Nephron (organoid): Measurements from ENCODE around the gene ALG12.

Experiments
- H3K27ac Mint-ChIP-seq, 3 experiments: 2 replicates each; pipeline ENCODE4 v1.8.0; 2020; ENCODE audit warnings: mixed read lengths in 3 of 3, mild to moderate bottlenecking in 2 of 3, moderate library complexity in 1 of 3
- H3K27me3 Mint-ChIP-seq: 2 replicates; pipeline ENCODE4 v1.8.0; 2021; ENCODE audit warnings: low read depth, mild to moderate bottlenecking, moderate library complexity, mixed read lengths
- H3K36me3 Mint-ChIP-seq: 2 replicates; pipeline ENCODE4 v1.8.0; 2020; ENCODE audit warnings: low read depth, mixed read lengths
- H3K4me1 Mint-ChIP-seq: 2 replicates; pipeline ENCODE4 v1.8.0; 2020; ENCODE audit warnings: mixed read lengths
- H3K4me3 Mint-ChIP-seq, 3 experiments: 2 replicates each; pipeline ENCODE4 v1.8.0; 2020; ENCODE audit warnings: mild to moderate bottlenecking in 3 of 3, mixed read lengths in 3 of 3, moderate library complexity in 2 of 3
- H3K9me3 Mint-ChIP-seq: 2 replicates; pipeline ENCODE4 v1.8.0; 2020; ENCODE audit warnings: mixed read lengths
- TF ChIP-seq, protein P1 (sequence below), 3 experiments: fragments of 200-600 bp; sonication (generic); IDR thresholded peaks; one replicate each; pipeline ENCODE4 v1.5.0; 2021; ENCODE audit warnings: antibody characterized with exemption in 3 of 3; ENCODE audit not compliant: unreplicated experiment in 3 of 3

Gene ALG12

DNA sequence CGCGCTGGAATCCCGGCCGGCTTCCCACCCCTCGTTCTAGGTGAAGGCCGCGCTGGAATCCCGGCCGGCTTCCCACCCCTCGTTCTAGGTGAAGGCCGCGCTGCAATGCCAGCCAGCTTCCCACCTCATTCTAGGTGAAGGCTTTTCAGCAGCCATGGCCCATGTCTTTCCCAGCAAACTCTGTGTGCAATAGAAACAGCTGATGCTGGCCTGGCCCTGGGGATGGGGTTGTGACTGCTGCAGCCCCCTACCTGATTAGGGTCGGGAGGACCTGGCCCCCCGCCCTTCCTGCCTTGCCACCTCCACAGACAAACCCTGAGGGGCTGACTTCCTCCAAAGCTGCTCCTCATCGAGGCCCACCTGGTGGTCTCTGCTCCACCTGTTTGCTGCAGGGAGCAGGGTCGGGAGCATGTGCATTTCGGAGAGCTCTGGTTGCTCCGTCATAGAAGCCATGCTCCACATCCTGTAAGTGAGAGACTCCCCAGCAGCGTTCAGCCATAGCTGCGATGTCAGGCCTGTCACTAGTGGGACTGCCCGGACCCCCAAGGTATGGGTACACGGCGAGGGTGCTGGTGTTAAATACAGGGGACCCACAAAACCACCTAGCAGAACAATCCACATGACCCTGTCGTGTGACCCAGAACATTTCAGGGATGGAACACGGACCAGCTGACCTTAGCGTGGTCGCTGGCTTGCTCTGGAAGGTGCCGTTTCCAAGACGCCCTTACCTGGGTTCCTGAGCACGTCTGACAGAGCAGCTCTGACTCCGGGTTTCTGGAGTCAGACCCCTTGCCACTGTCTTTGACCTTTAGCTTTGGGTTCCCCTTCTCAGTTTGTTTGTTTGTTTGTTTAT is 61.2 kb downstream of the ALG12 start:
- TF ChIP-seq, protein P1, sequence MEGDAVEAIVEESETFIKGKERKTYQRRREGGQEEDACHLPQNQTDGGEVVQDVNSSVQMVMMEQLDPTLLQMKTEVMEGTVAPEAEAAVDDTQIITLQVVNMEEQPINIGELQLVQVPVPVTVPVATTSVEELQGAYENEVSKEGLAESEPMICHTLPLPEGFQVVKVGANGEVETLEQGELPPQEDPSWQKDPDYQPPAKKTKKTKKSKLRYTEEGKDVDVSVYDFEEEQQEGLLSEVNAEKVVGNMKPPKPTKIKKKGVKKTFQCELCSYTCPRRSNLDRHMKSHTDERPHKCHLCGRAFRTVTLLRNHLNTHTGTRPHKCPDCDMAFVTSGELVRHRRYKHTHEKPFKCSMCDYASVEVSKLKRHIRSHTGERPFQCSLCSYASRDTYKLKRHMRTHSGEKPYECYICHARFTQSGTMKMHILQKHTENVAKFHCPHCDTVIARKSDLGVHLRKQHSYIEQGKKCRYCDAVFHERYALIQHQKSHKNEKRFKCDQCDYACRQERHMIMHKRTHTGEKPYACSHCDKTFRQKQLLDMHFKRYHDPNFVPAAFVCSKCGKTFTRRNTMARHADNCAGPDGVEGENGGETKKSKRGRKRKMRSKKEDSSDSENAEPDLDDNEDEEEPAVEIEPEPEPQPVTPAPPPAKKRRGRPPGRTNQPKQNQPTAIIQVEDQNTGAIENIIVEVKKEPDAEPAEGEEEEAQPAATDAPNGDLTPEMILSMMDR (IDR thresholded peaks at IDR 0.05; ENCODE audit: unreplicated experiment in 3 of 3): no peak
- no peak overlapping the region for H3K27ac Mint-ChIP-seq
- peaks cover 13% of the 10 kb centered on the region for H3K36me3 Mint-ChIP-seq
- no peaks in the 10 kb centered on the region for H3K9me3 Mint-ChIP-seq
- peaks cover 24% of the 10 kb centered on the region for H3K4me1 Mint-ChIP-seq
- peaks cover 16% of the 10 kb centered on the region for H3K27me3 Mint-ChIP-seq
- peak overlapping the region; percentile 21 to 58 (median 53) for H3K4me3 Mint-ChIP-seq

DNA sequence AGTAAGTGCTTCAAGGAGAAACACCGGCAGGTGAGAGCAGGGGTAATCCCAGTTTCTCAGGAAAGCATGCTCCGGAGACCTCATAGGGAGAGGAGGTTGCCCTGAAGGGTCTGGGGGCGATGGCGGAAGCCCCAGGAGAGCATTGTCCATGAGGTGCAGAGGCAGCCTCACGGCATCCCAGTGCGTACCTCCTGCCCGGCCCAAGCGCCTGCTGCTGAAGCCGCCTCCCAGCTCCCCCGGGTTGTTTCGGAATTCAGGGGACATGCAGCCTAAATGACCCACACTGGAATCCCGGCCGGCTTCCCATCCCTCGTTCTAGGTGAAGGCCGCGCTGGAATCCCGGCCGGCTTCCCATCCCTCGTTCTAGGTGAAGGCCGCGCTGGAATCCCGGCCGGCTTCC is 61.9 kb downstream of the ALG12 start:
- H3K9me3 Mint-ChIP-seq: no peaks in the 10 kb centered on the region
- TF ChIP-seq, protein P1 (IDR thresholded peaks at IDR 0.05; ENCODE audit: unreplicated experiment in 3 of 3): no peak
- H3K27ac Mint-ChIP-seq: peak overlapping the region in 2 of 3 experiments; percentile 40 to 52
- peaks cover 23% of the 10 kb centered on the region for H3K27me3 Mint-ChIP-seq
- H3K36me3 Mint-ChIP-seq: peaks cover 8% of the 10 kb centered on the region
- H3K4me1 Mint-ChIP-seq: peaks cover 29% of the 10 kb centered on the region
- peak overlapping the region; percentile 95 to 97 (median 96) for H3K4me3 Mint-ChIP-seq

DNA sequence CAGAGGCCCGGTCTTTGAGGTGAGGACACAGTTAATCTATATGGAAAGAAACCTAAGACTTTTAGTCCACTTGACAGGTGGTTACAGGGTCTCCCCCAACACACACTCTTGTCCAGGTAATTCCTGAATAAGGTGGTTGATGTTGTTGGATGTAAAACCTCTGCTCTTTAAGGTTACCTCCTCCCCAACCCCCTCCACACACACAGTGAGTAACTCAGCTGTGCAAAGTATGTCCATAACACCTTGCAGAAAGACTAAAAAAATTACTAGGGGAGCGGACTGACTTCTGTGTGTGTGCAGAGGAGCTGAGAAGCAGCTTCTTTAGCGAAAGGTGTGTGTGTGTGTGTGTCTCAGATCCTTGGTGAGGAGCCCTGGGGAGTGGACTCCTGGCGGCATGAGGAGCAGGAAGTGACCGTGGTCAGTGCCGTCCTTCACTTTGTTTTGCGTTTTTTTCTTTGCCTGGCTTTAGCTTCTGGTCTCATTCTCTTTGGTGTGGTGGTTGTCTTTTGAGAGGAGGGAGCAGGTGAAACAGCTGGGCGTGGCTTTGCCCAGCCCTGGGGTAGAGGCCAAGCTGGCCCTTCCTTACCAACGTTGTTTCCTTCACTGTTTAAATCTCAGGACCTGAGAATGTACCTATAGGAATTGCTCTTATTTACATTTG is 62.9 kb downstream of the ALG12 start:
- Mint-ChIP-seq H3K27me3 (peaks cover 32% of the 10 kb centered on the region), H3K4me3 (peak overlapping the region; percentile 95 to 97 (median 96)), H3K9me3 (no peaks in the 10 kb centered on the region), H3K27ac (peak overlapping the region; percentile 52 to 96 (median 94)), H3K4me1 (peaks cover 29% of the 10 kb centered on the region), H3K36me3 (peaks cover 8% of the 10 kb centered on the region)
- TF ChIP-seq, protein P1 (IDR thresholded peaks at IDR 0.05; ENCODE audit: unreplicated experiment in 3 of 3): no peak

DNA sequence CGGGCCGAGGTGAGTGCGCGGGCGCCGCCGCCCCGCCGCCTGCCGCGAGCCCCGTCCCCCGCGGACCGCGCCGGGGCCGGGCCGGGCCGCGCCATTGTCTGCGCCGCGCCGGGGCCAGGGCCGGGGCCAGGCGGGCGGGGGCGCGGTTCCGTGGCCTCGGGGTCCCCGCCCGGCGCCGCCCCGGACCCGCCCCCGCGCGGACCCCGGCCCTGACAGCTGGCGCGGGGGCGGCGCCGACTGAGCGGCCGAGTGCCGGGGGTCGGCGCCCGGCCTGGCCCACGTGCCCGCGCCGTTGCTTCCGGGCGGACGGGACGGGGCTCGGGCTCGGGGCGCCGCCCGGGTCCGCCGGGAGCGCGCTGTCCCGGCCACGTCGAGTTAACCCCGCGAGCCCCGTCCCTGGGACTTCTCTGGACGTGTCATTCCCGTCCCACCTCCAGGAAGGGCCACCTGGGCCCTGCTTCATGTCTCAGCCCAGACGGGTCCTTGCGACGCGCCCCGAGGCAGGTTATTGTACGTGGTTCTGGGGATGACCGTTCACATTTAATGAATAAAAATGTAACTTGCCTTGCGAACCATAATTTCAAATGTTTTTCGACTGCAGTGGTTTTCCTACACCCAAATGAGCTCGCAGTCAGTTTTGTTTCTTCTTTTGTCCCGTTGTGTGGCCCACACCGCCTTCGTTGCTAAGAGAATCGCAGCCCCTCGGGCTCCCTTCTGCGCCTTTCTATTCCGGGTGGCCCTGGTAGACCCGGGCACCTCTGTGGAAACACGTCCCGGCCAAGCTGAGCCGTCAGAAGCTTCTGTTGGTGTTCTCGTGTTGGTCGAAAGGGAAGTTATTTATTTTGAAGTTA is 64.0 kb downstream of the ALG12 start:
- H3K4me3 Mint-ChIP-seq: peak overlapping the region; percentile 95 to 97 (median 96)

More for the DNA sequence above, 64.0 kb downstream of the ALG12 start:
- Mint-ChIP-seq H3K27ac (peak overlapping the region; percentile 86 to 96 (median 94)), H3K9me3 (no peaks in the 10 kb centered on the region), H3K36me3 (peaks cover 8% of the 10 kb centered on the region), H3K4me1 (peaks cover 29% of the 10 kb centered on the region), H3K27me3 (peaks cover 41% of the 10 kb centered on the region)
- TF ChIP-seq, protein P1 (IDR thresholded peaks at IDR 0.05; ENCODE audit: unreplicated experiment in 3 of 3): no peak
